Transverse colon (tissue), 4 donors: Measurements from ENCODE around the gene FBLN7. TPM values are rescaled to one million over a fixed set of nuclear protein-coding genes. Genes with fewer than 3 reads are reported as not detected.

Source experiments
- DNase-seq: peaks from one replicate; pipeline ENCODE4 v3.0.0-alpha.2; 2019
- H3K27ac ChIP-seq, 4 donors: fragments of 200-600 bp; sonication (generic); 2 replicates each; pipeline ENCODE4 v1.5.1; 2016 to 2018; ENCODE audit warnings: inconsistent platforms in 4 of 4
- H3K27me3 ChIP-seq: fragments of 200-600 bp; sonication (generic); 2 replicates; pipeline ENCODE4 v1.5.1; 2017; ENCODE audit warnings: inconsistent platforms
- H3K36me3 ChIP-seq, 4 donors: fragments of 200-600 bp; sonication (generic); 2 replicates each; pipeline ENCODE4 v1.5.1; 2017 to 2019; ENCODE audit warnings: inconsistent platforms in 4 of 4
- H3K4me1 ChIP-seq, 4 donors: fragments of 200-600 bp; sonication (generic); 2 replicates each; pipeline ENCODE4 v1.5.1; 2017 to 2020; ENCODE audit warnings: inconsistent platforms in 4 of 4
- H3K4me3 ChIP-seq, 4 donors: fragments of 200-600 bp; sonication (generic); 1 replicate in 1 of 4; 2 replicates in 3 of 4; pipeline versions ENCODE4 v1.5.1 to v1.6.1; 2017 to 2019; ENCODE audit warnings: inconsistent platforms in 4 of 4
- H3K9me3 ChIP-seq, 2 donors: fragments of 200-600 bp; sonication (generic); 2 replicates each; pipeline ENCODE4 v1.5.1; 2017 to 2019; ENCODE audit warnings: inconsistent platforms in 2 of 2
- EP300 ChIP-seq: sonication (generic); formaldehyde crosslinking; IDR thresholded peaks from one replicate; pipeline ENCODE4 v1.6.1; 2017; ENCODE audit warnings: antibody characterized with exemption, low read depth
- POLR2A ChIP-seq: fragments of 450-650 bp; IDR thresholded peaks from one replicate; pipeline ENCODE4 v1.6.1; 2016; ENCODE audit warnings: antibody characterized with exemption, mild to moderate bottlenecking, moderate library complexity
- POLR2AphosphoS5 ChIP-seq, 3 donors: sonication (generic); formaldehyde crosslinking; IDR thresholded peaks; one replicate each; pipeline ENCODE4 v1.6.1; 2016; ENCODE audit warnings: antibody characterized with exemption in 3 of 3
- WGBS, 2 donors: methylation state at CpG; one replicate each; pipeline ENCODE4 v1.1.5; 2018; ENCODE audit warnings: low coverage in 1 of 2; 5-methylcytosine and 5-hydroxymethylcytosine counted together
- in situ Hi-C, 4 donors: fragments of 200-750 bp; cut with MboI; loops; one replicate each; pipeline versions ENCODE4 v1.15.0 to v1.15.1; 2017; ENCODE audit warnings: low sequenced_read_pairs in 3 of 4, low pct_ligation_motif_present in 1 of 4, low pct_unique_long_range_greater_than_20kb in 1 of 4
- intact Hi-C: fragments of 100-400 bp; cut with DNase I; formaldehyde crosslinking; loops from one replicate; pipeline ENCODE4 v1.15.1; 2023; ENCODE audit warnings: low total_unique reads
- total RNA-seq, 4 donors: library from RNA; depleted of rRNA; stranded (reverse); fragments of >200 nt; gene quantifications; one replicate each; pipeline ENCODE4 v1.1.0, GENCODE V29; 2016
- TF ChIP-seq, protein P1 (sequence below), 5 experiments: fragments of 200-600 bp in 3 of 5; fragments of 450-650 bp in 2 of 5; sonication (generic) in 3 of 5; IDR thresholded peaks; 1 replicate in 2 of 5; 2 replicates in 3 of 5; pipeline ENCODE4 v1.5.1; 2016 to 2017; ENCODE audit warnings: antibody characterized with exemption in 5 of 5, inconsistent platforms in 3 of 5, mild to moderate bottlenecking in 2 of 5, moderate library complexity in 1 of 5

FBLN7 gene
- total RNA-seq, 4 donors from 2014 or later = 1.2 to 2.9 TPM; not detected in 2

DNA sequence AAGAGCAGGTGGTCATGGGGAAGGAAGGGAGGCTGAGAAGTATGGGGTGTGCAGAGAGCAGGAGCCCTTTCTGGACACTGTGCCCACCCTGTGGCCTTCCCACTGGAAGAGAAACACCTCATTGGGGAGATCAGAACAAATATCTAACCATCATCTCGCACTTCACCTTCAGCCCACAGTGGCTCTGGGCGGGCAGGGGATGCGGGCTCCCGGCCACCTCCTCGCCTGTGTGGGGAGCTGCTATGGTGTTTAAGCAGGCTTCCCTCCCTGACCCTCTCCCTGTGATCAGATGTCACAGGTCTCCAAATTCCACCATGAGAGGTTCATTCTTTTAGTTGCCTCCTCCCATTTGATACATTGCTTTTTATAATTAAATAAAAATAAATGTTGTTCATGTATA is 5.0 kb downstream of the FBLN7 start:
- intact Hi-C loops (no loop called here), in situ Hi-C loops (no loop called here)
- no peaks in the 10 kb centered on the region for H3K9me3 ChIP-seq
- DNase-seq = no peak
- no peaks in the 10 kb centered on the region for H3K36me3 ChIP-seq
- H3K27me3 ChIP-seq = peaks cover 20% of the 10 kb centered on the region
- H3K27ac ChIP-seq = no peak overlapping the region
- 90% methylated on average over 5 of the region's 5 CpGs; no CpG with 5 or more reads in 1 of the 2 donors for WGBS, 2 donors
- no peak overlapping the region for H3K4me3 ChIP-seq
- H3K4me1 ChIP-seq = peaks cover 0 to 1% (median under 1%) of the 10 kb centered on the region in 4 donors
- TF ChIP-seq, protein P1, sequence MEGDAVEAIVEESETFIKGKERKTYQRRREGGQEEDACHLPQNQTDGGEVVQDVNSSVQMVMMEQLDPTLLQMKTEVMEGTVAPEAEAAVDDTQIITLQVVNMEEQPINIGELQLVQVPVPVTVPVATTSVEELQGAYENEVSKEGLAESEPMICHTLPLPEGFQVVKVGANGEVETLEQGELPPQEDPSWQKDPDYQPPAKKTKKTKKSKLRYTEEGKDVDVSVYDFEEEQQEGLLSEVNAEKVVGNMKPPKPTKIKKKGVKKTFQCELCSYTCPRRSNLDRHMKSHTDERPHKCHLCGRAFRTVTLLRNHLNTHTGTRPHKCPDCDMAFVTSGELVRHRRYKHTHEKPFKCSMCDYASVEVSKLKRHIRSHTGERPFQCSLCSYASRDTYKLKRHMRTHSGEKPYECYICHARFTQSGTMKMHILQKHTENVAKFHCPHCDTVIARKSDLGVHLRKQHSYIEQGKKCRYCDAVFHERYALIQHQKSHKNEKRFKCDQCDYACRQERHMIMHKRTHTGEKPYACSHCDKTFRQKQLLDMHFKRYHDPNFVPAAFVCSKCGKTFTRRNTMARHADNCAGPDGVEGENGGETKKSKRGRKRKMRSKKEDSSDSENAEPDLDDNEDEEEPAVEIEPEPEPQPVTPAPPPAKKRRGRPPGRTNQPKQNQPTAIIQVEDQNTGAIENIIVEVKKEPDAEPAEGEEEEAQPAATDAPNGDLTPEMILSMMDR (IDR thresholded peaks at IDR 0.05) = no peak
- TF ChIP-seq POLR2A (no peak), EP300 (no peak), POLR2AphosphoS5 (IDR thresholded peaks at IDR 0.05) (no peak)

DNA sequence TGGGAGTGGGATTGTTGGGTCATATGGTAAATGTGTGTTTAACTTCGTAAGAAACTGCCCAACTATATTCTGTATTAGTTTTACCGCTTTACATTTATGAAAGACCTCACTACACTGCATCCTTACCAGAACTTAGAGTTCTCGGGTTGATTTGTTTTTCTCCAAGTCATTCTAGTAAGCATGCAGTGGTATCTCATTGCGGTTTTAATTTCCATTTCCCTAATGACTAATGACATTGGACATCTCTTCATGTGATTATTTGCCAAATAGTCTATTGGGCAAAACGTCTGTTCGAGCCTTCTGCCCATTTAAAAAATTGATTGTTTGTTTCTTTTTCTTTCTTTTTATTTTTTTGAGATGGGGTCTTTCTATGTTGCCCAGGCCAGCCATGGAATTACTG is 6.8 kb downstream of the FBLN7 start:
- Histone ChIP-seq H3K36me3 (no peaks in the 10 kb centered on the region), H3K27me3 (peaks cover 15% of the 10 kb centered on the region), H3K4me3 (no peak overlapping the region), H3K4me1 (no peaks in the 10 kb centered on the region), H3K9me3 (no peaks in the 10 kb centered on the region), H3K27ac (no peak overlapping the region)
- no peak for DNase-seq
- 79 to 86% methylated on average over 6 of the region's 6 CpGs for WGBS, 2 donors
- in situ Hi-C loops = no loop called here
- TF ChIP-seq EP300 = no peak
- TF ChIP-seq, protein P1 (IDR thresholded peaks at IDR 0.05) = no peak
- no peak for TF ChIP-seq POLR2AphosphoS5 (IDR thresholded peaks at IDR 0.05)
- no peak for TF ChIP-seq POLR2A
- intact Hi-C loops = no loop called here

- no peaks in the 10 kb centered on the region for H3K36me3 ChIP-seq
- no peak for DNase-seq
- no peak overlapping the region for H3K27ac ChIP-seq
- H3K4me3 ChIP-seq = no peak overlapping the region
- no peaks in the 10 kb centered on the region for H3K9me3 ChIP-seq
- no peaks in the 10 kb centered on the region for H3K4me1 ChIP-seq
- intact Hi-C loops = no loop called here
- in situ Hi-C loops = no loop called here
- no peaks in the 10 kb centered on the region for H3K27me3 ChIP-seq
- WGBS, 2 donors = 86 to 93% methylated on average over 15 to 17 of the region's 17 CpGs
- TF ChIP-seq, protein P1 (IDR thresholded peaks at IDR 0.05) = no peak
- TF ChIP-seq EP300 = no peak
- no peak for TF ChIP-seq POLR2AphosphoS5 (IDR thresholded peaks at IDR 0.05)
- TF ChIP-seq POLR2A = no peak
These were observed 9.4 kb downstream of the FBLN7 start for GRCh38 chr2:112147382-112148168.

GRCh38 chr2:112148477-112148876 is 10.3 kb downstream of the FBLN7 start:
- 33% methylated on average over 1 of the region's 2 CpGs; no CpG with 5 or more reads in 1 of the 2 donors for WGBS, 2 donors
- DNase-seq = no peak
- Histone ChIP-seq H3K4me1 (no peaks in the 10 kb centered on the region), H3K27me3 (no peaks in the 10 kb centered on the region), H3K4me3 (no peak overlapping the region), H3K9me3 (no peaks in the 10 kb centered on the region), H3K27ac (no peak overlapping the region), H3K36me3 (no peaks in the 10 kb centered on the region)
- in situ Hi-C loops = no loop called here
- TF ChIP-seq POLR2A (no peak), POLR2AphosphoS5 (IDR thresholded peaks at IDR 0.05) (no peak), EP300 (no peak)
- TF ChIP-seq, protein P1 (IDR thresholded peaks at IDR 0.05) = no peak
- intact Hi-C loops = no loop called here
